Measurements from ENCODE around the gene PODXL2.

DNA sequence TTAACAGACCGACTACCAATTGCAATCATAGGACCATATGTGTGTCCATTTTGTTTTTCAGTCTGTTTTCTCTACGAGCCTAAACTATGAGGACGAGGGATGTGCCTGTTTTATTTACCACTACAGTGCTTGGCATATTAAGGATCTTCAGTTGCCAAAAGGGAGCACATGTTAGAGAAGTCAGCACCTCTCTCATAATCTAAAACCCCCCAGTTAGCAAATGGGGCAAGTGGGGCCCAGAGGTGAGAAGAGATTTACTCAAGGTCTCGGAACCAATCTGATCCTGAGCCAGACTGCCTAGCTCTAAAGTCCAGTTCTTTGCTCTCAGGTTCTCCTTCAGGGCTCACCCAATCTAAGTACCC, 578 bp upstream of the PODXL2 start:
- TF ChIP-seq CTCF (IDR thresholded peaks at IDR 0.05), result no peak
- TF ChIP-seq EZH2 (IDR thresholded peaks at IDR 0.05; ENCODE audit: borderline replicate concordance, insufficient read depth, low read depth, low read length, poor library complexity, severe bottlenecking), result no peak

Measured in B cell (primary cell).